ENCODE results near the gene ASIC4. TPM values are rescaled to one million over a fixed set of nuclear protein-coding genes. Genes with fewer than 3 reads are reported as not detected.

The ASIC4 gene
- total and polyA plus RNA-seq, 2 of the 13 experiments (the other 11 are each of a cell fraction or from before 2014, with no cell fraction given), result 0.03 TPM; not detected in 1

DNA sequence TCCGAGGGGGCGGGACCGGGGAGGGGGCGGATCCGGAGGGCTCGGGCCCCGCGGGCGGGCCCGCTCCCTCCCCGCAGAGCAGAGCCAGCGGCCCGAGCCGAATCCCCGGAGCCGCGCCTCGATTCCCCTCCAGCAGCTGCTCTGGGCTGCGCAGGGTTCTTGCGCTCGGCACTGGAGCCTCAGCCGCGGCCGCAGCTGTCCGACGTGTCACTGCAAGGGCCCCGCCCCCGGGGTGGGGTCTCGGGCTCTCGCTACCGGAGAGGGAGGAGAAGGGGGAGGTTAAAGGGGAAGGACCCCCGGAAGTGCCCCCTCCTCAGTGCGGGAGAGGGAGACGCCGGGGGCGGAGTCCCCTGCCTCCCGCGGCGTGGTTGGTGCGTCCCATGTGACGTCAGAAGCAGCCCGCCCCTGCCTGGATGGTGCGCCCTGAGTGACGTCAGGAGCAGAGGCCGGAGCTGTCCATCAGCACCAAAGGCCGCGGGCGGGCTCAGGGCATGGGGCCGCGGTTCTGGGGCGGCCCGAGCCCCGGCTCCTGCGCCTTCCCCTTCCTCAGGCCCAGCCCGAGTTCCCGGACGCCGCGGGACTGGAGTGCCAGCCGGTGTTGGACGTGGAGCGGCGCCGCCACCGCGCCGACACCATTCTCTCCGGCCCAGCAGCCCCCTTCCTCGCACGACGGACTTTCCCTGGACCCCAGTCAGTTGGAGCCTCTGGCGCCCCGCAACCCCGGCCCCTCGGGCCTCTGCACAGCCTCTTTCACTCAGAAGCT is 29.5 kb downstream of the ASIC4 start, which contains the start of the genes CHPF and TMEM198 (continued):
- peak; percentile 61 for TF ChIP-seq ZBTB38 (CRISPR knock-in tag; IDR thresholded peaks at IDR 0.05)
- TF ChIP-seq, protein P1, sequence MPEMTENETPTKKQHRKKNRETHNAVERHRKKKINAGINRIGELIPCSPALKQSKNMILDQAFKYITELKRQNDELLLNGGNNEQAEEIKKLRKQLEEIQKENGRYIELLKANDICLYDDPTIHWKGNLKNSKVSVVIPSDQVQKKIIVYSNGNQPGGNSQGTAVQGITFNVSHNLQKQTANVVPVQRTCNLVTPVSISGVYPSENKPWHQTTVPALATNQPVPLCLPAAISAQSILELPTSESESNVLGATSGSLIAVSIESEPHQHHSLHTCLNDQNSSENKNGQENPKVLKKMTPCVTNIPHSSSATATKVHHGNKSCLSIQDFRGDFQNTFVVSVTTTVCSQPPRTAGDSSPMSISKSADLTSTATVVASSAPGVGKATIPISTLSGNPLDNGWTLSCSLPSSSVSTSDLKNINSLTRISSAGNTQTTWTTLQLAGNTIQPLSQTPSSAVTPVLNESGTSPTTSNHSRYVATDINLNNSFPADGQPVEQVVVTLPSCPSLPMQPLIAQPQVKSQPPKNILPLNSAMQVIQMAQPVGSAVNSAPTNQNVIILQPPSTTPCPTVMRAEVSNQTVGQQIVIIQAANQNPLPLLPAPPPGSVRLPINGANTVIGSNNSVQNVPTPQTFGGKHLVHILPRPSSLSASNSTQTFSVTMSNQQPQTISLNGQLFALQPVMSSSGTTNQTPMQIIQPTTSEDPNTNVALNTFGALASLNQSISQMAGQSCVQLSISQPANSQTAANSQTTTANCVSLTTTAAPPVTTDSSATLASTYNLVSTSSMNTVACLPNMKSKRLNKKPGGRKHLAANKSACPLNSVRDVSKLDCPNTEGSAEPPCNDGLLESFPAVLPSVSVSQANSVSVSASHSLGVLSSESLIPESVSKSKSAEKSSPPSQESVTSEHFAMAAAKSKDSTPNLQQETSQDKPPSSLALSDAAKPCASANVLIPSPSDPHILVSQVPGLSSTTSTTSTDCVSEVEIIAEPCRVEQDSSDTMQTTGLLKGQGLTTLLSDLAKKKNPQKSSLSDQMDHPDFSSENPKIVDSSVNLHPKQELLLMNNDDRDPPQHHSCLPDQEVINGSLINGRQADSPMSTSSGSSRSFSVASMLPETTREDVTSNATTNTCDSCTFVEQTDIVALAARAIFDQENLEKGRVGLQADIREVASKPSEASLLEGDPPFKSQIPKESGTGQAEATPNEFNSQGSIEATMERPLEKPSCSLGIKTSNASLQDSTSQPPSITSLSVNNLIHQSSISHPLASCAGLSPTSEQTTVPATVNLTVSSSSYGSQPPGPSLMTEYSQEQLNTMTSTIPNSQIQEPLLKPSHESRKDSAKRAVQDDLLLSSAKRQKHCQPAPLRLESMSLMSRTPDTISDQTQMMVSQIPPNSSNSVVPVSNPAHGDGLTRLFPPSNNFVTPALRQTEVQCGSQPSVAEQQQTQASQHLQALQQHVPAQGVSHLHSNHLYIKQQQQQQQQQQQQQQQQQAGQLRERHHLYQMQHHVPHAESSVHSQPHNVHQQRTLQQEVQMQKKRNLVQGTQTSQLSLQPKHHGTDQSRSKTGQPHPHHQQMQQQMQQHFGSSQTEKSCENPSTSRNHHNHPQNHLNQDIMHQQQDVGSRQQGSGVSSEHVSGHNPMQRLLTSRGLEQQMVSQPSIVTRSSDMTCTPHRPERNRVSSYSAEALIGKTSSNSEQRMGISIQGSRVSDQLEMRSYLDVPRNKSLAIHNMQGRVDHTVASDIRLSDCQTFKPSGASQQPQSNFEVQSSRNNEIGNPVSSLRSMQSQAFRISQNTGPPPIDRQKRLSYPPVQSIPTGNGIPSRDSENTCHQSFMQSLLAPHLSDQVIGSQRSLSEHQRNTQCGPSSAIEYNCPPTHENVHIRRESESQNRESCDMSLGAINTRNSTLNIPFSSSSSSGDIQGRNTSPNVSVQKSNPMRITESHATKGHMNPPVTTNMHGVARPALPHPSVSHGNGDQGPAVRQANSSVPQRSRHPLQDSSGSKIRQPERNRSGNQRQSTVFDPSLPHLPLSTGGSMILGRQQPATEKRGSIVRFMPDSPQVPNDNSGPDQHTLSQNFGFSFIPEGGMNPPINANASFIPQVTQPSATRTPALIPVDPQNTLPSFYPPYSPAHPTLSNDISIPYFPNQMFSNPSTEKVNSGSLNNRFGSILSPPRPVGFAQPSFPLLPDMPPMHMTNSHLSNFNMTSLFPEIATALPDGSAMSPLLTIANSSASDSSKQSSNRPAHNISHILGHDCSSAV (CRISPR knock-in tag; IDR thresholded peaks at IDR 0.05; ENCODE audit: borderline replicate concordance), result no peak
- peak; percentile 97 for TF ChIP-seq ZNF136 (CRISPR knock-in tag; IDR thresholded peaks at IDR 0.05; ENCODE audit: low read depth)
- no peak for TF ChIP-seq ZNF737 (CRISPR knock-in tag; IDR thresholded peaks at IDR 0.05; ENCODE audit: borderline replicate concordance)
- peak; percentile 89; the same call in 1 of the 2 replicates for TF ChIP-seq ZSCAN20 (CRISPR knock-in tag; IDR thresholded peaks at IDR 0.05; ENCODE audit: borderline replicate concordance)
- TF ChIP-seq ERF (CRISPR knock-in tag; IDR thresholded peaks at IDR 0.05), result peak; percentile 90
- TF ChIP-seq ZNF3 (CRISPR knock-in tag; IDR thresholded peaks at IDR 0.05), result no peak
- TF ChIP-seq ZBTB7A (CRISPR knock-in tag; IDR thresholded peaks at IDR 0.05), result peak; percentile 99
- TF ChIP-seq ARNTL (CRISPR knock-in tag; IDR thresholded peaks at IDR 0.05), result peak; percentile 61
- peak; percentile 56 for TF ChIP-seq PITX1 (CRISPR knock-in tag; IDR thresholded peaks at IDR 0.05)
- no peak for TF ChIP-seq EED (CRISPR knock-in tag; IDR thresholded peaks at IDR 0.05)
- TF ChIP-seq ARNT2 (CRISPR knock-in tag; IDR thresholded peaks at IDR 0.05; ENCODE audit: low read depth), result peak; percentile 72
- TF ChIP-seq ZNF678 (CRISPR knock-in tag; IDR thresholded peaks at IDR 0.05), result peak; percentile 86
- peak; percentile 61 for TF ChIP-seq HCFC1 (IDR thresholded peaks at IDR 0.05; ENCODE audit: low read depth, low read length)
- no peak for TF ChIP-seq ZNF83 (CRISPR knock-in tag; IDR thresholded peaks at IDR 0.05; ENCODE audit: borderline replicate concordance)
- peak; percentile 95 for TF ChIP-seq HDAC1 (CRISPR knock-in tag; IDR thresholded peaks at IDR 0.05)
- peak; percentile 60 for TF ChIP-seq ZNF781 (CRISPR knock-in tag; IDR thresholded peaks at IDR 0.05; ENCODE audit: borderline replicate concordance, not compliant biosample characterization)
- TF ChIP-seq ZNF253 (CRISPR knock-in tag; IDR thresholded peaks at IDR 0.05; ENCODE audit: borderline replicate concordance), result peak; percentile 73; the same call in 1 of the 2 replicates
- peak; percentile 89 for TF ChIP-seq E2F1 (CRISPR knock-in tag; IDR thresholded peaks at IDR 0.05)
- TF ChIP-seq TEAD3 (CRISPR knock-in tag; optimal IDR thresholded peaks at IDR 0.05; ENCODE audit: borderline replicate concordance), result no peak

Measured in HepG2 (cell line).